ENCODE data around the gene SERGEF. TPM values are rescaled to one million over a fixed set of nuclear protein-coding genes. Genes with fewer than 3 reads are reported as not detected.

The SERGEF gene
- total and polyA plus RNA-seq, 4 donors, result 20.2 to 85.0 (median 26.9) TPM

- DNase-seq, result no peak
- ATAC-seq (ENCODE audit: insufficient read depth, low FRiP score), result no peak
- no peak overlapping the region for H3K27ac ChIP-seq (ENCODE audit: low read depth in 1 of 2, low read length in 1 of 2)
- 88 to 93% methylated on average over 14 of the region's 14 CpGs for WGBS, 2 donors
- H3K4me1 ChIP-seq (ENCODE audit: control insufficient read depth in 5 of 5, insufficient read depth in 5 of 5, low read length in 5 of 5), result no peaks in the 10 kb centered on the region
- peaks cover 0 to 2% (median 0%) of the 10 kb centered on the region in 4 donors for H3K9me3 ChIP-seq (ENCODE audit: control insufficient read depth in 4 of 4, insufficient read depth in 3 of 4, low read length in 3 of 4)
- no peak overlapping the region for H3K4me3 ChIP-seq
- no peak for TF ChIP-seq CTCF (IDR thresholded peaks at IDR 0.05; ENCODE audit: control extremely low read depth, extremely low read depth)
- H3K27me3 ChIP-seq (ENCODE audit: control insufficient read depth in 3 of 3, insufficient read depth in 3 of 3, low read length in 2 of 3), result no peaks in the 10 kb centered on the region
- H3K36me3 ChIP-seq (ENCODE audit: control insufficient read depth in 4 of 4, insufficient read depth in 4 of 4, low read length in 4 of 4), result no peaks in the 10 kb centered on the region
- no peak overlapping the region for H3K9ac ChIP-seq (ENCODE audit: insufficient read depth in 1 of 2, low read length in 2 of 2)
Measured at GRCh38 chr11:17779861-17780594, 232.8 kb downstream of the SERGEF start.

- H3K36me3 ChIP-seq (ENCODE audit: control insufficient read depth in 4 of 4, insufficient read depth in 4 of 4, low read length in 4 of 4), result no peaks in the 10 kb centered on the region
- no peaks in the 10 kb centered on the region for H3K9me3 ChIP-seq (ENCODE audit: control insufficient read depth in 4 of 4, insufficient read depth in 3 of 4, low read length in 3 of 4)
- H3K27me3 ChIP-seq (ENCODE audit: control insufficient read depth in 3 of 3, insufficient read depth in 3 of 3, low read length in 2 of 3), result no peaks in the 10 kb centered on the region
- H3K4me1 ChIP-seq (ENCODE audit: control insufficient read depth in 5 of 5, insufficient read depth in 5 of 5, low read length in 5 of 5), result no peaks in the 10 kb centered on the region
- WGBS, 2 donors, result 94 to 96% methylated on average over 40 of the region's 40 CpGs
- H3K9ac ChIP-seq (ENCODE audit: insufficient read depth in 1 of 2, low read length in 2 of 2), result no peak overlapping the region
- no peak overlapping the region for H3K4me3 ChIP-seq
- no peak overlapping the region for H3K27ac ChIP-seq (ENCODE audit: low read depth in 1 of 2, low read length in 1 of 2)
- ATAC-seq (ENCODE audit: insufficient read depth, low FRiP score), result no peak
- DNase-seq, result no peak
- TF ChIP-seq CTCF (IDR thresholded peaks at IDR 0.05; ENCODE audit: control extremely low read depth, extremely low read depth), result no peak
Measured at GRCh38 chr11:17778956-17779860, 233.6 kb downstream of the SERGEF start.

- DNase-seq, result no peak
- no peak for ATAC-seq (ENCODE audit: insufficient read depth, low FRiP score)
- H3K9ac ChIP-seq (ENCODE audit: insufficient read depth in 1 of 2, low read length in 2 of 2), result no peak overlapping the region
- no peaks in the 10 kb centered on the region for H3K36me3 ChIP-seq (ENCODE audit: control insufficient read depth in 4 of 4, insufficient read depth in 4 of 4, low read length in 4 of 4)
- no peaks in the 10 kb centered on the region for H3K27me3 ChIP-seq (ENCODE audit: control insufficient read depth in 3 of 3, insufficient read depth in 3 of 3, low read length in 2 of 3)
- 92 to 97% methylated on average over 5 of the region's 5 CpGs for WGBS, 2 donors
- no peak overlapping the region for H3K4me3 ChIP-seq
- H3K4me1 ChIP-seq (ENCODE audit: control insufficient read depth in 5 of 5, insufficient read depth in 5 of 5, low read length in 5 of 5), result no peaks in the 10 kb centered on the region
- no peak overlapping the region for H3K27ac ChIP-seq (ENCODE audit: low read depth in 1 of 2, low read length in 1 of 2)
- H3K9me3 ChIP-seq (ENCODE audit: control insufficient read depth in 4 of 4, insufficient read depth in 3 of 4, low read length in 3 of 4), result no peaks in the 10 kb centered on the region
- no peak for TF ChIP-seq CTCF (IDR thresholded peaks at IDR 0.05; ENCODE audit: control extremely low read depth, extremely low read depth)
Measured at GRCh38 chr11:17778352-17778751, 234.5 kb downstream of the SERGEF start.

Data from lung (tissue), 12 donors.